K562 (cell line): ENCODE measurements around the gene AFF3. TPM values are rescaled to one million over a fixed set of nuclear protein-coding genes. Genes with fewer than 3 reads are reported as not detected.
A peak's percentile ranks its signal among the peaks of the same experiment; 100 is the strongest.

Experiments
- ATAC-seq: fragments of 200-7000 bp; cut with Tn5 transposase; 3 replicates; pipeline ENCODE4 v1.9.1; 2020; ENCODE audit warnings: moderate library complexity
- BruUV-seq: library from RNA; stranded (reverse); fragments of 400-500 nt; replicated peaks from 2 replicates; lab custom pipeline; 2021; lab: Mats Ljungman, UMichigan
- CTCF ChIA-PET: fragments of 300-600 bp; formaldehyde crosslinking; extraction: SDS; loops from one replicate; lab custom pipeline; 2021; ENCODE audit warnings: low intra/inter-chr PET ratio; lab: Yijun Ruan, JAX
- POLR2A ChIA-PET: fragments of 300-600, 350-650 bp; sonication (Branson Sonifier 250); formaldehyde crosslinking; extraction: SDS; loops from one replicate; lab custom pipeline; 2021; ENCODE audit warnings: antibody characterized with exemption, inconsistent platforms; lab: Yijun Ruan, JAX
- DNase-seq, 4 experiments: peaks; one replicate each; pipeline versions ENCODE4 v3.0.0 to v3.0.0-alpha.2; 2011 to 2018; ENCODE audit warnings: low spot score in 3 of 4, mixed read lengths in 3 of 4; ENCODE audit errors: extremely low read depth in 1 of 4
- FAIRE-seq: peaks from 2 replicates; lab custom pipeline; 2011; peaks lifted over from hg19 to GRCh38; lab: Jason Lieb, UNC
- H2AFZ ChIP-seq: 2 replicates; pipeline ENCODE4 v1.6.0; 2011; ENCODE audit warnings: low read depth, low read length, control low read depth, inconsistent platforms
- H3K27ac ChIP-seq: fragments of 200-600 bp; 3 replicates; pipeline ENCODE4 v1.8.0; 2011; ENCODE audit warnings: low read depth, mild to moderate bottlenecking, control low read depth, inconsistent platforms, low read length, moderate library complexity, mixed read lengths; ENCODE audit errors: extremely low read depth
- H3K27me3 ChIP-seq, 2 experiments: fragments of 300-600 bp in 1 of 2; 2 replicates in 1 of 2; 3 replicates in 1 of 2; pipeline versions ENCODE4 v1.6.0 to v1.8.0; 2011; ENCODE audit warnings: inconsistent platforms in 2 of 2, low read length in 2 of 2, mild to moderate bottlenecking in 1 of 2, mixed read lengths in 1 of 2, moderate library complexity in 1 of 2; ENCODE audit not compliant: control insufficient read depth in 2 of 2, insufficient read depth in 2 of 2
- H3K36me3 ChIP-seq: fragments of 300-600 bp; 3 replicates; pipeline ENCODE4 v1.8.0; 2011; ENCODE audit warnings: mild to moderate bottlenecking, low read length, inconsistent platforms; ENCODE audit not compliant: control insufficient read depth, insufficient read depth
- H3K4me1 ChIP-seq, 2 experiments: fragments of 200-600 bp in 1 of 2; replicated peaks in 1 of 2; 2 replicates in 1 of 2; 3 replicates in 1 of 2; pipeline versions ENCODE4 v1.5.1 to v1.8.0; 2011; ENCODE audit warnings: inconsistent platforms in 2 of 2, low read length in 2 of 2, mild to moderate bottlenecking in 1 of 2, mixed read lengths in 1 of 2, moderate library complexity in 1 of 2; ENCODE audit not compliant: control insufficient read depth in 2 of 2, insufficient read depth in 2 of 2
- H3K4me2 ChIP-seq: 2 replicates; pipeline ENCODE4 v1.6.1; 2011; ENCODE audit warnings: low read length, control low read depth, inconsistent platforms, mixed read lengths; ENCODE audit not compliant: insufficient read depth
- H3K4me3 ChIP-seq: fragments of 200-600 bp; sonication (generic), shearing (Covaris generic); 2 replicates; pipeline ENCODE4 v1.5.1; 2016; ENCODE audit warnings: control low read depth, inconsistent platforms
- H3K79me2 ChIP-seq: fragments of 200-600 bp; 3 replicates; pipeline ENCODE4 v1.8.0; 2011; ENCODE audit warnings: low read length, inconsistent platforms; ENCODE audit not compliant: control insufficient read depth, insufficient read depth
- H3K9ac ChIP-seq, 2 experiments: 2 replicates each; pipeline versions ENCODE4 v1.6.0 to v1.6.1; 2011; ENCODE audit warnings: low read depth in 2 of 2, low read length in 2 of 2, control low read depth in 1 of 2, inconsistent platforms in 1 of 2, mild to moderate bottlenecking in 1 of 2, mixed read lengths in 1 of 2; ENCODE audit not compliant: insufficient read depth in 1 of 2
- H3K9me1 ChIP-seq: one replicate; pipeline ENCODE4 v1.6.0; 2011; ENCODE audit warnings: inconsistent platforms, mild to moderate bottlenecking, low read length, moderate library complexity; ENCODE audit not compliant: control insufficient read depth, insufficient read depth
- H3K9me3 ChIP-seq: replicated peaks from 2 replicates; pipeline ENCODE4 v1.5.1; 2011; ENCODE audit warnings: low read depth, low read length, inconsistent platforms; ENCODE audit not compliant: control insufficient read depth, insufficient read depth
- H4K20me1 ChIP-seq: replicated peaks from 2 replicates; pipeline ENCODE4 v1.6.1; 2011; ENCODE audit warnings: low read length, inconsistent platforms, mixed read lengths; ENCODE audit not compliant: control insufficient read depth, insufficient read depth
- BACH1 ChIP-seq: fragments of 200-800 bp; sonication (Bioruptor generic); IDR thresholded peaks from 2 replicates; pipeline ENCODE4 v1.6.1; 2016; ENCODE audit warnings: missing genetic modification characterization, missing compliant biosample characterization
- CHCHD3 ChIP-seq: fragments of 250-450 bp; sonication (Bioruptor Pico); IDR thresholded peaks from 2 replicates; pipeline ENCODE4 v2.1.2; 2022; ENCODE audit warnings: mild to moderate bottlenecking
- ERF ChIP-seq: fragments of 450-650 bp; formaldehyde crosslinking; IDR thresholded peaks from 2 replicates; pipeline ENCODE4 v1.4.0; 2020; ENCODE audit warnings: mild to moderate bottlenecking, mixed read lengths
- KAT2B ChIP-seq: IDR thresholded peaks from one replicate; pipeline ENCODE4 v1.6.1; 2012; ENCODE audit warnings: low read depth, mild to moderate bottlenecking, control low read depth, inconsistent platforms, low read length, moderate library complexity
- MTA3 ChIP-seq: fragments of 450-650 bp; formaldehyde crosslinking; IDR thresholded peaks from 2 replicates; pipeline ENCODE4 v1.6.1; 2017; ENCODE audit warnings: mild to moderate bottlenecking, borderline replicate concordance
- PTTG1 ChIP-seq: fragments of 450-650 bp; IDR thresholded peaks from 2 replicates; pipeline ENCODE4 v1.6.1; 2016; ENCODE audit warnings: low read depth, mild to moderate bottlenecking, missing genetic modification characterization, missing compliant biosample characterization
- SMARCA5 ChIP-seq: fragments of 450-650 bp; IDR thresholded peaks from 2 replicates; pipeline ENCODE4 v1.6.1; 2016
- U2AF1 ChIP-seq: fragments of 200-400 bp; formaldehyde crosslinking; optimal IDR thresholded peaks from 2 replicates; pipeline ENCODE3; 2017; ENCODE audit warnings: mild to moderate bottlenecking, low read depth, low read length, moderate library complexity
- ZFX ChIP-seq: sonication (generic); formaldehyde crosslinking; IDR thresholded peaks from 2 replicates; pipeline ENCODE4 v1.8.0; 2022; ENCODE audit warnings: mild to moderate bottlenecking, missing genetic modification reagents, moderate library complexity
- ZKSCAN1 ChIP-seq: fragments of 150-350 bp; IDR thresholded peaks from 2 replicates; pipeline ENCODE4 v1.6.1; 2016; ENCODE audit warnings: low read depth, low read length
- ZNF217 ChIP-seq: sonication (generic); formaldehyde crosslinking; IDR thresholded peaks from 2 replicates; pipeline ENCODE4 v1.8.0; 2022; ENCODE audit warnings: mild to moderate bottlenecking, missing genetic modification reagents
- ZNF644 ChIP-seq: fragments of 200-800 bp; sonication (Bioruptor generic); IDR thresholded peaks from 2 replicates; pipeline ENCODE4 v1.6.1; 2016; ENCODE audit warnings: low read depth, missing genetic modification characterization, missing compliant biosample characterization
- WGBS: fragments of 100-300 bp; shearing (Covaris generic); methylation state at CpG from one replicate; pipeline ENCODE4 v1.1.6; 2016; ENCODE audit warnings: low coverage, mixed read lengths; ENCODE audit not compliant: insufficient coverage; ENCODE audit errors: missing lambda C conversion rate; 5-methylcytosine and 5-hydroxymethylcytosine counted together
- in situ Hi-C: fragments of 300-500 bp; cut with MboI; formaldehyde crosslinking; loops from 4 replicates; pipeline ENCODE4 v1.15.0; 2018; ENCODE audit warnings: inconsistent platforms, mixed read lengths
- intact Hi-C: fragments of 100-400 bp; cut with micrococcal nuclease; formaldehyde crosslinking; loops from 2 replicates; pipeline ENCODE4 v1.14.2; 2022
- polyA plus RNA-seq, 8 experiments: library from polyadenylated mRNA; depleted of rRNA in 4 of 8; stranded (reverse) in 5 of 8; unstranded in 3 of 8; fragments of >200 nt; fragmentation: Nextera tagmentation in 2 of 8; fragmentation: Illumina TruSeq in 1 of 8; extraction: Ambion mirVana in 2 of 8; extraction: Trizol in 1 of 8; gene quantifications; 2 replicates each; pipeline versions ENCODE4 v1.2.1 to v1.2.3, GENCODE V29; 2011 to 2014; ENCODE audit warnings: inconsistent platforms in 1 of 8, missing spikeins in 1 of 8
- total RNA-seq, 7 experiments: library from RNA; depleted of rRNA in 6 of 7; stranded (reverse); fragments of >200 nt in 6 of 7; fragmentation: Illumina TruSeq in 2 of 7; extraction: Trizol in 2 of 7; gene quantifications; 2 replicates each; pipeline versions ENCODE4 v1.2.1 to v1.2.3, GENCODE V29; 2011 to 2021; ENCODE audit warnings: low replicate concordance in 1 of 7
- TF ChIP-seq, protein P1 (sequence below): fragments of 150-350 bp; IDR thresholded peaks from 2 replicates; pipeline ENCODE4 v1.6.1; 2014; ENCODE audit warnings: low read depth, mild to moderate bottlenecking, low read length, borderline replicate concordance

The AFF3 gene
- total and polyA plus RNA-seq, 9 of the 15 experiments (the other 6 are each of a cell fraction or from before 2014, with no cell fraction given) = 0.02 to 0.11 TPM; not detected in 7

GRCh38 chr2:99981840-99982239 lies 160.6 kb downstream of the AFF3 start:
- Histone ChIP-seq H4K20me1 (no peaks in the 10 kb centered on the region), H3K9me3 (no peaks in the 10 kb centered on the region), H2AFZ (no peak overlapping the region), H3K79me2 (no peaks in the 10 kb centered on the region), H3K9me1 (no peaks in the 10 kb centered on the region), H3K27me3 (no peaks in the 10 kb centered on the region; a peak in 1 of 5 replicates), H3K36me3 (no peaks in the 10 kb centered on the region), H3K9ac (no peak overlapping the region), H3K27ac (no peak overlapping the region), H3K4me2 (no peak overlapping the region), H3K4me3 (no peak overlapping the region), H3K4me1 (no peaks in the 10 kb centered on the region)
- TF ChIP-seq ZFX (CRISPR knock-in tag) (no peak), SMARCA5 (no peak), ZNF217 (CRISPR knock-in tag) (no peak), PTTG1 (no peak)
- 0% methylated on average over 1 of the region's 1 CpG for WGBS
- DNase-seq (no peak), FAIRE-seq (no peak), ATAC-seq (no peak)
- in situ Hi-C loops = no loop called here
- BruUV-seq = no TSS peak
- ChIA-PET CTCF (no interaction called here), POLR2A (no interaction called here)
- intact Hi-C loops = no loop called here

DNA sequence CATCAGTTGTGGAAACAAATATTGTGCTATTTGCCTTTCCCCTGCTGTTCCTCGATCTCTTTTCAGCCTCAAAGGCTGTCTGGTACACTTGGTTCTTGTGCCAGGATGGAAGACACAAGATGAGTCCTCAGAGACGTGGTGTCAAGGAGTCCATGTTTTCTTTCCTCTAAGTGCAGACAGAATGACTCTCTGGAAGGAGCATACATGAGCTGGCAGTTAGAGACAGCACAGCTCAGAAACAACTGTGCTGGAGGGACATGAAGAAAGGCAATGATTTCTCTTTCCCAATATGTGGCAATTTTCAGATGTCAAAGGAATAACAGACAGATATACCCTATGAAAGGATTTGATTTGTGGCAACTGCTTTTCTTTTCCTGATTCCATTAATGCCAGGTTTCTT lies 162.2 kb downstream of the AFF3 start:
- Histone ChIP-seq H3K79me2 (no peaks in the 10 kb centered on the region), H3K9me3 (no peaks in the 10 kb centered on the region), H4K20me1 (no peaks in the 10 kb centered on the region), H3K27ac (no peak overlapping the region), H3K4me1 (no peaks in the 10 kb centered on the region), H3K27me3 (no peaks in the 10 kb centered on the region), H3K9me1 (no peaks in the 10 kb centered on the region), H3K4me2 (no peak overlapping the region), H3K36me3 (no peaks in the 10 kb centered on the region), H3K9ac (no peak overlapping the region), H2AFZ (no peak overlapping the region), H3K4me3 (no peak overlapping the region)
- ChIA-PET POLR2A (no interaction called here), CTCF (no interaction called here)
- FAIRE-seq (peak; percentile 29), DNase-seq (no peak), ATAC-seq (no peak)
- BruUV-seq = no TSS peak
- in situ Hi-C loops = no loop called here
- 4% methylated on average over 2 of the region's 2 CpGs for WGBS
- intact Hi-C loops = no loop called here
- no peak for TF ChIP-seq BACH1
- no peak for TF ChIP-seq ZNF644 (tag)
- no peak for TF ChIP-seq MTA3
- no peak for TF ChIP-seq KAT2B
- TF ChIP-seq, protein P1, sequence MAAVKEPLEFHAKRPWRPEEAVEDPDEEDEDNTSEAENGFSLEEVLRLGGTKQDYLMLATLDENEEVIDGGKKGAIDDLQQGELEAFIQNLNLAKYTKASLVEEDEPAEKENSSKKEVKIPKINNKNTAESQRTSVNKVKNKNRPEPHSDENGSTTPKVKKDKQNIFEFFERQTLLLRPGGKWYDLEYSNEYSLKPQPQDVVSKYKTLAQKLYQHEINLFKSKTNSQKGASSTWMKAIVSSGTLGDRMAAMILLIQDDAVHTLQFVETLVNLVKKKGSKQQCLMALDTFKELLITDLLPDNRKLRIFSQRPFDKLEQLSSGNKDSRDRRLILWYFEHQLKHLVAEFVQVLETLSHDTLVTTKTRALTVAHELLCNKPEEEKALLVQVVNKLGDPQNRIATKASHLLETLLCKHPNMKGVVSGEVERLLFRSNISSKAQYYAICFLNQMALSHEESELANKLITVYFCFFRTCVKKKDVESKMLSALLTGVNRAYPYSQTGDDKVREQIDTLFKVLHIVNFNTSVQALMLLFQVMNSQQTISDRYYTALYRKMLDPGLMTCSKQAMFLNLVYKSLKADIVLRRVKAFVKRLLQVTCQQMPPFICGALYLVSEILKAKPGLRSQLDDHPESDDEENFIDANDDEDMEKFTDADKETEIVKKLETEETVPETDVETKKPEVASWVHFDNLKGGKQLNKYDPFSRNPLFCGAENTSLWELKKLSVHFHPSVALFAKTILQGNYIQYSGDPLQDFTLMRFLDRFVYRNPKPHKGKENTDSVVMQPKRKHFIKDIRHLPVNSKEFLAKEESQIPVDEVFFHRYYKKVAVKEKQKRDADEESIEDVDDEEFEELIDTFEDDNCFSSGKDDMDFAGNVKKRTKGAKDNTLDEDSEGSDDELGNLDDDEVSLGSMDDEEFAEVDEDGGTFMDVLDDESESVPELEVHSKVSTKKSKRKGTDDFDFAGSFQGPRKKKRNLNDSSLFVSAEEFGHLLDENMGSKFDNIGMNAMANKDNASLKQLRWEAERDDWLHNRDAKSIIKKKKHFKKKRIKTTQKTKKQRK = no peak
- TF ChIP-seq ZKSCAN1 = no peak
- no peak for TF ChIP-seq U2AF1
- no peak for TF ChIP-seq CHCHD3 (CRISPR knock-in tag)
- no peak for TF ChIP-seq ERF (CRISPR knock-in tag)
